GM18499 (cell line): ENCODE data around the gene TEAD1.
"Not testable (repeated sequence)": the region's sequence is repeated elsewhere in the genome, so short reads cannot be mapped to it uniquely, and the experiment has no call there.

ENCODE experiments used
- ATAC-seq: cut with Tn5 transposase; IDR thresholded peaks from one replicate; pipeline ENCODE4 v1.9.1; 2021; ENCODE audit warnings: moderate number of reproducible peaks; ENCODE audit not compliant: insufficient read depth, unreplicated experiment

Gene TEAD1

DNA sequence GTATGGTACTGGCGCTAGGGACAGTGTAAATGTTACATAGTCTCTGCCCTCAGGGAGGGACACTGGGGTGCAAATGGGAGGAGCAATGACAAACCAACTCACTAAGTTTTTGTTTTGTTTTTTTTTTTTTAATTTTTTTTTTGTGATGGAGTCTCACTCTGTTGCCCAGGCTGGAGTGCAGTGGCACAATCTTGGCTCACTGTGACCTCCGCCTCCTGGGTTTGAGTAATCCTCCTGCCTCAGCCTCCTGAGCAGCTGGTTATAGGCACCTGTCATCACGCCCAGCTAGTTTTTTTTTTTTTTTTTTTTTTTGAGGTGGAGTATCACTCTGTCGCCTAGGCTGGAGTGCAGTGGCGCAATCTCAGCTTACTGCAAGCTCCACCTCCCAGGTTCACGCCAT, 83.9 kb downstream of the TEAD1 start:
- not testable (repeated sequence) for ATAC-seq

DNA sequence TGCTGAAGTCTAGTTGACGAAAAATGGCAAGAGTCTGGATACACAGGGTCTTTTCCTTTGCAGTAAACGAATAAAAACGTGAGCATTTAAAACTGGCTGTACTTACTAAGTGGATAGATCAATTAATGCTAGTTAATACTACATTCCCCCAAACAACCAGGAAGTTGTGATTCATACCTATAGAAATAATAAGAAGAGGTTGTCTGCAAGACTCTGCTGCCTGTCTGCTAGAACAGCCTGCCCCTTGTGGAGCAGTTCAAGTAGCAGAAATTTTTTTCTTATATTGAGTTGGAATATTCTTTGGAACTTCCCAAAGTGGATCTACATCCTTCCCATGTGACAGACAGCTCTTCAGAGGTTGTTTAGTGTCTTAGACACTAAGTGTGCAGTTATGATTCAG, 86.8 kb downstream of the TEAD1 start:
- ATAC-seq = no peak

DNA sequence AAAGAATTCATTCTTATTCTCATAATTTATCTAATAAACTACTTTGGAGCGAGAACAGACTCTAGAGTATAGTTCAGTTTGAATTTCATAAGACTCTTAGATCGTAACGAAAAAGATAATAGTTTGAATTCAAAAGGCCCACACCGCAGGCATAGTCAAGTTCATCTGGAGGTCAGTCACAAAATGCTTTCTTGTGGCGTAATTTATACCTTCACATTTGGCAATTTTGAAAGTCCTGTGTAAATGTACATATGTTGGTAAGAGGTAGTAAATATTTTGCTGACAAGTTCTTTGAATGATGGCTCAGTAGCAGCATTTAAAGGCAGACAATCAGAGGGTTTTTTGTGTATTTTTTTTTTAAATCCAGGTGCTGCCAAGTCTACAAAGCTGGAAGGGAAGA, 88.1 kb downstream of the TEAD1 start:
- ATAC-seq = no peak

DNA sequence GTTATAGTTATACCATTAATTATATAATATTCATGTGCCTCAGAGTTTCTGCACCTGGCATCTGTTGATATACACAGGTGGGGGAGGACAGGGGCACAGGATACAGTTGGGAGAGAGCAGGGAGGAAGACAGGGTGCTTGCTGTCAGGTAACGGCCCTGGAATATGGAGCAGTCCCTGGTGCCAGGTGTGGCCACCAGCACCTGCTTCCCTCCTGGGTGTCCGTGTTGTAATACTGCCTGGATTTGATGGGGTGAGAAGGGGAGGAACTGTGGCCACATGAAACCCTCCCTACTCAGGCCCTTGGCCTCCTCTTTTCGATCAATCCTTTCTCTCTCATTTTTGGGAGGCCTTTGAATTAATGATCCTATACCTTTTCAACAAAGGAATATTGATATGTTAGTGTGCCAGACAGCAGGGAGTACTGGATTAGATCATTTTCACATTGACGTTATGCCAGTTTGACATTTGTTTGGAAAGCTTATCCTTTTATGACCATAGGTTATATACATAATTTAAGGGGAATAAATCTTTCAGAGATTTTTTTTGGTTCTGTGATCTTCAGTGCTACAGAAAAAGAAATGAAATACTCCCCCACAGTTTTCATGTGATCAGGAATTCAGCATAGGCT, 88.6 kb downstream of the TEAD1 start:
- no peak for ATAC-seq

DNA sequence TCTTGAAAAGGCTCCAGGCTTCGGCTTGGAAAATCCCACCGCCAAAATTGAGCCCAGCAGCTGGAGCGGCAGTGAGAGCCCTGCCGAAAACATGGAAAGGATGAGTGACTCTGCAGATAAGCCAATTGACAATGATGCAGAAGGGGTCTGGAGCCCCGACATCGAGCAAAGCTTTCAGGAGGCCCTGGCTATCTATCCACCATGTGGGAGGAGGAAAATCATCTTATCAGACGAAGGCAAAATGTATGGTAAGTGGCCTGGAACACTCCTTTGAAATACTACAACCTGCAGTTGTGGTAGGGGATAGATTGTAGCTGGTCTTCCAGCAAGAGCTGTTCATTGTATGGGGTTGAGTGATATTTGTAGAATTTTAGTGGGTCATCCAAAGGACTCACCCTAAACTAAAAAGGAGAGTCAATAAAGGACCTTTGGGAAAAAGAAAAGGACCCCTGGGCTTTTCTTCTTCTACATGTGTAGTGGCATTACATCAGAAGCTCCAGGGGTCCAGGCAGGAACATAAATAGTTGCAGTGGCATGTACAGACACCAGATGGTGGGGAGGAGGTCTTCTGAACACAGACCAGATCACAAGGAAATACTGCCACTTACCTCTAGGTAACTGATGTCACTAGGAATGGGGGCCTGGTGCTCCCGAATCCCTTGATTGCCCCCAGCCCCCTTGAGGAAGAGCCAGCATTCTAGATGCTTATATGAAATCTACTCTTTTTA, 90.1 kb downstream of the TEAD1 start:
- no peak for ATAC-seq

DNA sequence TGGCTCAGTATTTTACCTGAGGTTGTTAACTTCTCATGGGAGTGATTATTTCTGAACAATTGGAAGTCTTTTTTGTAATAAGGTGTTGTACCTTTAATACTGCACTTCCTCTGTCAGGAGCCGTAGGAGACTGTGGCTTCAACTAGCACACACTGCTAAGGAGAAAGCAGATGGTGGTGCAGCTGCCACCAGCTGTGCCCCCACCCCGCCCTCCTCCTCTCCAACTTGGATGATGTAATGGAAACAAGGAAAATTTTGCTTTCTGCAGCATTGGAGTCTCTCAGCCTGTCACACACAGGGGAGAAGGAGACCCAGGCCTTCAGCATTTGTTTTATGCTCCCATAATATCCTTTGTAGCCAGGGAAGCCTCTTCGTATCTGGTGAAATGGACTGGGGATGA, 91.2 kb downstream of the TEAD1 start:
- no peak for ATAC-seq

DNA sequence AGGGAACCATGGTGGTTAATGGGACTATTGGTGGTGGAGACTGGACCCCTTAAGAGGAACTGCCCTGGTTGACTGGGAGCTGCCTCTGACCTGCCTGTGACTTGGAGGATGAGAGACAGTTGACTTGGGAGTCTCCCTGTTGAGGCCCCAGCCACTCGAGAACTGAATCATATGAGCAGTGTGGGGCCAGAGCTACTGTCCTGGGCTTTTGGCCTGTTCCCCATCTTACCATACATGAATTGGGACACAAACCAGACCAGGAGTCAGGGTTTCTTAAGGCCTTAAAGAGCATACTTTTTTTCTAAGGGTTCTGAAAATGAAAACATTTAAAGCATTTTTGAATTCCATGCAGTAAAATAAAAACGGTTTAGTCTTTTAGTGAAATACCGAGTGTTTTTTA, 92.8 kb downstream of the TEAD1 start:
- ATAC-seq = no peak

DNA sequence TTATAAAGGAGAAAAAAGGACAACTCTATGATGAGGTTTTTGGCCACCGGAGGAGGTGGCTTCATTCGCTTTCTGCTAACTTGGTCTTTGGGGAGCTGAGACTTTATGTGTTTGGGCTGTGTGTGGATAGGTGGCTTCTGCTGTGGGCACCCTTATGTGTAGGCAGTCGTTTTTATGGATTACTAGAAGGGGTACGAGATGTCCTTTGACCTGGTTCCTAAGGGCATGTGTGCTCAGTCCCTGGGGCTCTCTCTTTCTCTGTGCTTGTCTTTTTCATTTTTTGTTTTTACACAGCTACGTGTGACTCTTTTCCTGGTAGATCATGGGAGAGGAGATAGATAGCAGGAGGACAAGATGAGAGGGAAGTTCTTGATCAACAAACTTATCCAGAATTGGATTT, 93.4 kb downstream of the TEAD1 start:
- ATAC-seq = no peak

DNA sequence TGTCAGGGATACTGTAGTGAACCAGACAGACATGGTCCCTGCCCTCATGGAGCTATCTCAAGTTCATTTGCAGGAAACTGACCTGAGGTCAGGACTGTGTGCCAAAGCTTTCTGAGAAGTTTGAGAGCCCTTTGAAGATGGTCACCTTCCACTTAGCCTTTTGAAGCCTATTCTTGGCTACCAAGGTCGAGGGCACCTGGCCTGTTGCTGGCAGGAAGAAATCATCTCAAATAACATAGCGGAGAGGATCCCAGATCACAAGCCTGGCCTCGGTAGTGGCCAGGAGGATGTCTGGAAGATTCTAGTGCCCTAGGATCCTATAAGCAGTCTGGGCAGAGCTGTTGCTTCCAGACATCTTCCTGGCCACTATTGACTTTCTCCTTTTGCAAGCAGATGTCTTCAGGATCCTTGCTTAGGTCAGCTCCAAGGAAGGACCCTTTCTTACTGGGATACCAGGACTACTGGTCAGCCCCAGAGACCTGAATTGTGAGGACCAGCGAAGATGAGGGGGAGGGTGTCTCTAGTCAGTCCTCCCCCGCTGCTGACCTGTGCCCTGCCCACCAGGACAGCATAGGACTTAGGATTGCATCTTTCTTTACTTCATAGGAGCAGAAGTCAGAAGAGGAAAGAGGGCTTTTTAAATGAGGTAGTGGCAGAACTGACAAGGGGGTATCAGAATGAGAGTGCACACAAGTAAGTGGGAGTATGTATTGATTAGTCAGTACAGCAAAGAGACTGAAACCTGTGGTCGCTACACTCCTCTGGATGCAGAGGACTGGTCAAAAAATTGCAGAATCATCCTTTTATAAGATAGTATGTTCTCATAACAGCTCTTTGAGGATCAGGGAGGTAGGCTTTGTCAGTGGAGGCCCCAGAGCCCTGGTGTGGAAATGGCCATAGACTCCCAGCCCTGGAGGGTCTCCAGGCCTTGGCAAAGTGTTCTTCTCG, 94.8 kb downstream of the TEAD1 start:
- ATAC-seq = peak; percentile 60

DNA sequence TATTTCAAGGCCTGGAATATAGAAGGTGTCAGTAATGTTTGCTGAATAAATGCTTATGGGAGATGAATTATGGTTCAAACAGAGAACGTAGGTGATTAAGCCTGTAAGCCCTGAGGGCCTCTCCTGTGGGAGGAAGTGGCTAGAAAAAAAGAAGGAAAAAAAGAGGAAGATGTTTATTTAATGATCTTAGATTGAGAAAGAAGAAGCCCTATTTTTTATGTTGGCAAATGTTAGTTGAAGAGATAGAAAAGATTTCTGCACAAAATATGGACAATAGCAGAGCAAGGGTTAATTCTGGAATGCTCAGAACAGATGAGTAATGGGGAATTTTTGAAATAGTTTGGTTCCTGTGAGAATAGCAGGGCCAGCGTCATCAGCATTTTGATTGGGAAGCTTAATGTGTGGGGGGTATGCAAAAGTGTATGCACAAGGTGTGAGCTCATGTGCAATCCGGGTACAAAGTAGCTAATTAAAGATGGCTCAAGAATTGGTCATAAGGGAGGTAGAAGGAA, 95.7 kb downstream of the TEAD1 start:
- ATAC-seq = no peak

DNA sequence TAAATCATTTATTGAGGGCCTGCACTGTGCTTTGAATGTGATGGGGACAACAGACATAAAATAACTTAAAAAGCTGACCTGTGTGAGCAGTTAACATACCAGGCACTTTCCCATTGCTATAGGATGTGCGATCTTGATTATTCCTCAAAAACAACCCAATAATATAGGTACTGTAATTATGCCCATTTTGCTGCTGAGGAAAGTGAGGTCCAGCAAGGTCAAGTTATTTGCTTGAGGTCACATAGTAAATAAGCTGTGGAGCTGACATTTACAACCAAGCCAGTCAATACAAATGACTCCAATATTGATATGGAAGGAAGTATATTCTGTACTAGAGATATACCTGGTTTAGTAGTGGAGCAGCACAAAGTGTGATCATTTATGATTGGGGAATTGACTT, 96.2 kb downstream of the TEAD1 start:
- ATAC-seq = no peak

DNA sequence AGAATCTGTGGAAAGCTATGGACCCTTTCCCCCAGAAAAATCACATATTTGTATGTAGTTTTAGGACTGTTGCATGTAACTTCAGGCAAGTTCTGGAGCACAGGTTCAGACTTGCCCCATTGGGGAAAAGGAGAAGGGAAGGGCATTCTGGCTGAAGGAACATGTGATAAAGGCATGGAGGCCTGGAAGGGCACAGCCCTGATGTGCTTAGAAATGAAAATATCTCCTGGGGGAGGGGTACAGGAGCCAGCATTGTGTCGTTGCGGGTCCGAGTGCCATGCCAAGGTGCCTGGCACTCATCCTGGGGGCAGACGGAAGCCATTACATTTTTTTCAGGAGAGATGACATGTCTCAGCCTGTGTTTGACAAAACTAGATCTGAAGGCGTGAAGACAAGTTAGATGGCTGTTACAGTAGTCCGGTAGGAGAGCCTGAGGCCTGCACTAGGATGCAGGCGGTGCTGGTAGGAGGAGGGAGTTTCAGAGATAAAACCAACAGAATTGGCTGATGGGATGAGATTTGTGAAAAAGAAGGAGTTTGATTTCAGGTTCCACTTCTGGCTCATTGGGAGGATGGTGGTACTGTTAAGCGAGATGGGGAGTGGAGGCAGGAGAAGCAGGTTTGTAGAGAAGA, 96.9 kb downstream of the TEAD1 start:
- ATAC-seq = no peak

DNA sequence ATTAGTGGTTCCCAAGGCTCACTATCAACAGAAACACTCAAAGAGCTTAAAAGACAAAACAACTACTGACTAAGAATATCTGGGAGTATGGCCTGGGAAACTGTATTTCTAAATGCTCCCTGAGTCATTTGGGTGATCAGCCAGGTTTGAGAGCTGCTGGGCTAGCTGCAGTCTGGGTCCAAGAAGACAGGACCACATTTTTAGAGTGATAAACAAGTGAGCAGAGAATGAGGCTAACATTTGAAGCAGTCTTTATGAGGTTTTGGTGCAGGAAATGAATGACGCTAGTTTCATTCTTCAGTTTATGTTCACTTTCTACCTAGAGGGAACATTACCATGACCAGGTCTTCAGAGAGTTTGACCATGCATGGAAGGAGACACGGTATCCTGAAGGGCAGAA, 97.7 kb downstream of the TEAD1 start:
- no peak for ATAC-seq

DNA sequence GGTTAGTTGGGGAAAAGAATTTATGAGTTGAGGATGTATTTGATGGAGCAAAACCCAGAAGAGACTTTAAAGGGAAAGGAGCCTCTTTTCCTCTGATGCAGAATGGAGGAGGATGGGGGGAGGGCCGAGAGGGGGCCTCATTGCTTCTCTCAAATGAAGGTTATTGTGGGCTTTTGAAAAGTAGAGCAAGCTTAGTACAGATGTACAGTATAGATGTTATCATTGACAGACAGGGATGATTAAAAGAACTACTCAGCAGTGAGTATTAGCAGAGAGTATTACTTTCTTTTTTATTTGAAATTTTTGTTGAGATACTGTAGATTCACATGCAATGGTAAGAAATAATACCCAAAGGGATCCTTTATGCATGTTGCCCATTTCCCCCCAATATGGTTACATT, 98.1 kb downstream of the TEAD1 start:
- no peak for ATAC-seq

DNA sequence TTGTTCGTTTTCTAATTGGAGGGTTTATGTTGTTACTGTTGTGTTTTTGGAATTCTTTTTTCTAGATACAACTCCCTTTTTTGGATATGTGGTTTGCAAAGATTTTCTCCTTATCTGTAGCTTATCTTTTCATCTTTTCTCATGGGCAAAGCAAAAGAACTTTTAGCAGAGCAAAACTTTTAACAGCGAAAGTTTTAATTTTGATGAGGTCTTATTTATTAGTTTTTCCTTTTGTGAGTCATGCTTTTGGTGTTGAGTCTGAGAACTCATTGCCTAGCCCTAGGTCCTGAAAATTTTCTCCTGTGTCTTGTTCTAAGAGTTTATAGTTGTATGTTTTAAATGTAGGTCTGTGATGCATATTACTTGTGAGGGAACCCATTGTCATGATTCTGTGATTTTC, 99.4 kb downstream of the TEAD1 start:
- ATAC-seq = no peak

DNA sequence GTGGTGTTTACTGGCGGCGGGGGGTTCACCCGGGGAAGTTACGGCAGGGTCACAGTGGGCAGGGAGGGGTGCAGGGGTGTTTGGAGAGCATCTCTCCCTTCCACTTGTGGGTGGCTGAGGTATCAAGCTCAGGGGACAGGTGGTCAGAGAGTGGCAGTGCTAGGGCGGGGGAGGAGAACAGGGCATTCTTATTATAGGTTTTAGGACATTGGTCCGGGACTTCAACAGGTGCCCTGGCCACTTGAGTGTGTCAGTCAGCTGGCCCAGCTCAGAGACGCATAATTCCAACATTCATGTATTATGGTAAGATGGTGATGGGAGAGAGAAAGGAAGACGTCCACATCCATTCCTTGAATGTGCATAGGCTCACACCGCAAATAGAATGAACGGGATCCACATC, 101.7 kb downstream of the TEAD1 start:
- ATAC-seq = no peak

DNA sequence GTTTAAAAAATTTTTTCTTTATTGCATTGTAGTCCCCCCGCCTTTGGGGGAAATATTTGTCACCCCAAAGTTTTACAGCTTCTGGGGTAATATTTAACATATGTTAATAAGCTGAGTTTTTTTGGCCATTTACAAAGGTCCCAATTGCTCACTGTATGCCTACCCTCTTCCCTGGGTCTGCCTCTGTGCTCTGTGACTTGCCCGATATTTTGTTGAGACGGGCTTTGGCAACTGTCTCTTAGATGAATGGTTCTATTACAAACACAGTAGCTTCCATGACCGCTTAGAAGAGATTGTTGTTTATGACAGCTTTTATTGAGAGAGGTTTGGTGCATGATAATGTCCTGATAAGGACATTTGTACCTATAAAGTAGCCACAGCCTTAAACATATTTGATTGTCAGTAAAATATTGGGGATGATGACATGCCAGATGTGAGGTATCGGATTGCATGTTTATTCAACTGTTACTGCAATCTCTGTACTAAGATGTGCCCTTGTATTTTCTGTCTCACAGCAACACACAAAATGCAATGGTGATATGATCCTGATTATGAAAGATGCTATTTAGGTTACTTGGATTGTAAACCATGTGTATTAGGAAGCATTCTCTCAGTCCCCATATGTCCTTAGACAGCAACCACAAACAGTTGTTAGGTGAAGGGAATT, 103.1 kb downstream of the TEAD1 start:
- no peak for ATAC-seq

DNA sequence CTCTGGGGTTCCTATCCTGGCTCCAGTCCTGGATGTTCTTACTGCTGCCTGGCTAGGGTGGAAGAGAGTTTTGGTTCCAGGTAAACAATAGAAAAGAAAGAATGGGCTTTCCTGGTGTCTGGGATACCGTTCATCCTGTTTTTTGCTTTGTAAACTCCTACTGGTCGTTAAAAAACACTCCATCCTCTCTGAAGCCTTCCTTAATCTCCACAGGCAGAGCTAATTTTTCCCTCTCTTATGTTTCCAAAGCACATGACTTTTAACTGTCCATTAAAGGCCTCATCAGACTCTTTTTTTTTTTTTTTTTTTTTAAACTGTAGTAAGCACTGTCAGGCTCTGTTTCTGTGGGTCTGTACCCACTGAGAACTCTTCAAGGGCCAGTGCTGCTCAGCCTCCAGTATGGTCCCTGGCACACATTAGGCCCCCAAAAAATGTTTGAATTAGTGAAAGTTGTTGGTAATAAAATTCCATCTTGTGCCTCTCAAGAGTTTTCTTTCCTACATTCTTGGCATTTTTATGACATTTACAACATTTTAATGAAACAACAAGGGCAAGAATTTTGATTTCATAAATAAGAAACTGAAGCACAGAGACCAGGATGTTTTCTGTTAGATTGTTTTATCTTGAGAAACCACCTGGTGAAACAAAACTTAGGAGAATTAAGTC, 104.2 kb downstream of the TEAD1 start:
- no peak for ATAC-seq

DNA sequence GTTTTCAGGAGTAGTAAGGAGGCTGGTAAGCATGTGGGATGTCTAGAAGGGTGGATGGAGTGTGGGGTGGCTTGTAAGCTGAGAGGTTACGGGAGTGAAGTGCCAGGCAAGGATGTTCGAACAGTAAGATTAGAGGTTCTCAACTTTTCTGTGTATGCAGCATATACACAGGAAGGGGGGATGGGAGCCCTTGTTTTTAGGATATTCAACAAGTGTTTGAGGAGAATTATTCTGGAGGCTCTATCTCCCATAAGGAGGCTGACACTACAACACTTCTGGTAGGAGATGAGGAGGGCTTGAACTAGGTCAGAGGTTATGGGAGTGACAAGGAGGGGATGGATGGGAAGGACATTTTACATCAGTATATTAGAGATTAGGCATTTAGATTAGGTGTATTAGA, 109.5 kb downstream of the TEAD1 start:
- no peak for ATAC-seq

DNA sequence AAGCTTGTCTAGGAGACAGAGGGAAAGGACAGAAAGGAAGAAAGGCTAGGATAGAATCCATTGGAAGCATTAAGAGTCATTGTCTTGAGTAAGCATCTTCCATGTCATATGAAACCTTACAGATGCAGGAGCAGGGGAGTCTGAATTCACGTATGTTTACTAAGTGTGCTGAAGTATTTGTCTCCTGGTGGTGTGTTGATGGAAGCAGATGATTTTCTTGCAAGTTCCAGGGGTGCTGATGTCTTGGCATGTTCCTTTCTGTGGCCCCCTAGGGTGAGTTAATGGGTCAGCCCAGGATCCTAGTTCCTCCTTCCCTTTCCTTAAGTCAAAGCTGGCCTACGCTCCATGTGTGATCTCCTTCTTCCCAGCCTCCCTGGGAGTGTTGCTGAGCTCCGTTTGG, 110.2 kb downstream of the TEAD1 start:
- ATAC-seq = no peak
